ENCODE data around the gene FBXO38.

Gene FBXO38

DNA sequence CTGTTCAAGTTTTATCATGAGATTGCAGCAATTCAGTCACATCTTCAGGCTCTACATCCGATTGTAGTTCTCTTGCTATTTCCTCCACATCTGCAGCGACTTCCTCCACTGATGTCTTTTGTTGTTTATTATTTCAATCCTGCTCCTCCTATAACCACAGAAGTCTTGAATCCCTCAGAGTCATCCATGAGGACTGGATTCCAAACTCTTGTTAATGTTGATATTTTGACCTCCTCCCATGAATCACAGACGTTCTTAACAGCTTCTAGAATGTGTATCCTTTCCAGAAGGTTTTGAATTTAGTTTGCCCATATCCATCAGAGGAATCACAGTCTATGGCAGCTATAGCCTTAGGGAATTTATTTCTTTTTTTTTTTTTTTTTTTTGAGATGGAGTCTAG lies 3.6 kb downstream of the FBXO38 start:
- DNase-seq = no peak

GRCh38 chr5:148388696-148389095 lies 4.9 kb downstream of the FBXO38 start:
- DNase-seq = no peak

GRCh38 chr5:148390914-148391313 lies 7.2 kb downstream of the FBXO38 start:
- no peak for DNase-seq

DNA sequence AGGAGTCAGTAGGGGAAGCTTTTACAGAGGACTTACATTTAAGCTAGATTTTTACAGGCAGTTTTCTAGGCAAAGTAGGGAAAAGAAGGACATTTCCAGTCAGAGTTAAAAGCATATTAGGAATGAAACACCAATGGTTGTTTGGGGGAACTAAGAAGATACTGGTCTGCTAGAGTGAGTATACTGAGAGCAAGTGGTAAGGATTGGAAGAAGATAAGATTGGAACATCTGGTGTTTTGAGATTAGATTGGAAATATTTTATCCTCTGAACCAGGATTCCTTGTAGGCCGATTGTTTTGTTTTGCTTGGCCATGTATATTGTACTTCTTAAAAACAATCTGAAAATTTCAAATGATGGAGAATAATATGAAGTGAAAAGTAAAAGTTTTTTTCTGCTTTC lies 7.7 kb downstream of the FBXO38 start:
- DNase-seq = no peak

GRCh38 chr5:148393390-148393741 lies 9.6 kb downstream of the FBXO38 start:
- DNase-seq = peak; percentile 81 to 86

DNA sequence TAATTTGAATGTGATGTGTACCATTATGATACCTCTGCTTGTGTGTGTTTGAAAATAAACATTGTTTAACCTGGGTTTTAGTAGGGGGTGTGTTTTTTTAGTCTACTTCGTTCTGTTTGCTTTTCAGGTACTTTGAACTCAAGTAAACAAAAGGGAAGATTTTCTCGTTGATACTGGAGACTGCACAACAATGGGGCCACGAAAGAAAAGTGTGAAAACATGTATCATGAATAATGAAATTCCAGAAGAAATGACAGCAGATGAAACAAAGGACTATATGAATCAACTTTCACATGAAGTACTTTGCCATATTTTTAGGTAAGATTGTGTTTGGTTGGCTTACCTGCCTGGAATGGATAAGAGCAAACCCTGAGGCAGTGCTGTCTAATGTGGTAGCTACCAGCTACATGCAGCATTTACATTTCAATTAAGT lies 10.8 kb downstream of the FBXO38 start:
- DNase-seq = no peak

DNA sequence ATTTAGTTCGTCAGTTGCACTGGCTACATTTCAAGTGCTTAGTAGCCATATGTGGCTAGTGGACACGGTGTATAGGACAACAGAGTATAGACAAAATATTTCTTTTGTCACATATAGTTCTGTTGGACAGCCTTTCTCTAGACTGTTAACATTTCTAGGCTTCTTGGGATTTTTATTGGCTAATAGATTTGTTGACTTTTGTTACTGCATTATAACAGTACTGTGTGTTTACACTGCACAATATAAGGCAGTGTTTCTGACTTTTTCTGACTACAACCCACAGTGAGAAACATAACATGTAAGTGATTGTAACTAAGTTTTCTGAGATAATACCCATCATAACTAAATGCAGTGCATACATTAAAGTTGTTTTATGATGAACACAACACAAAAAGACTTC lies 11.3 kb downstream of the FBXO38 start:
- DNase-seq = no peak

DNA sequence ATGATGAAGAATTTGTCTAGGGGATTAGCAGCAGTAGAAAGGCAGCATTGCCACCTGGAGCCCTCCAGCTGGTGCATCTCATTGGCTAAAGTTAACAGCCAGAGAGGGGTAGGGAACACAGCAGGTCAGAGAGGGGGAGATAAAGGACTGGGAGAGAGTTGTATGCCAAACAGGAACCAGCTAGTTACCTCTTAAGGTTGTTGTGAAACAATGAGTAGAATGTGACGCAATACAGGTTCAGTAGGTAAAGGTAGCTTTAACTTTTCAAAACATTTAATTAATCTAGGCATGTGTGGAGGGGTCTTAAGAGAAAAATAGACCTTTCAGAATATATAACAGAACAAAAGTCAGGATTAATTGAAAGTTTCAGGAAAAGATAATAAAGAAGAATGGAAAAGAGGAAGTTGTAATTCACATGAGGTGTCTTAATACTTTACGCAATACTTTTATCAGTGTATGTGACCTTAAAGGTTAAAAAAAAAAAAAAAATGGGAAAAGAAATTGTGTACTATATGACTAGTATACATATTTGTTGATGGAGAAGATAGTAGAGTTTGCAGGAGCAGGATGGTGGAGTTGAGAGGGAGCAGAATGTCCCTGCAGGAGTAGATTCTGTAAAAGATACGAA lies 14.3 kb downstream of the FBXO38 start:
- no peak for DNase-seq

DNA sequence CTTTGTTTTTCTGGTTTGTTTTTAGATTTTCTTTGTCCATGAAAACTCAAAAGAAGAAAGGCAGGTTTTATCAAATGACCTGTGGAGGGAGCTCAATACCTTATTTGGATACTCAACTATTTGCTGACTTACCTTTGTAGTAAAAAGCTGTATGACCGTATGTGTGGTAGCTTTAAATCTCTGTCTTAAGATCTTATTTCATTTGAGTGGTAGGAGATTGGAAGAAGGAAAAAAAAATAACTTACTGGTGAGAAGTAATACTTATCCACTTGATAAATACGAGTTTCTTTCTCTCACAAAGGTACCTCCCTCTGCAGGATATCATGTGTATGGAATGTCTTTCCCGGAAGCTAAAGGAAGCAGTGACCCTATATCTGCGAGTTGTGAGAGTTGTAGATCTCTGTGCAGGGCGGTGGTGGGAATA lies 15.0 kb downstream of the FBXO38 start:
- DNase-seq = no peak

- no peak for DNase-seq
These were observed 17.8 kb downstream of the FBXO38 start for GRCh38 chr5:148401604-148402003.

DNA sequence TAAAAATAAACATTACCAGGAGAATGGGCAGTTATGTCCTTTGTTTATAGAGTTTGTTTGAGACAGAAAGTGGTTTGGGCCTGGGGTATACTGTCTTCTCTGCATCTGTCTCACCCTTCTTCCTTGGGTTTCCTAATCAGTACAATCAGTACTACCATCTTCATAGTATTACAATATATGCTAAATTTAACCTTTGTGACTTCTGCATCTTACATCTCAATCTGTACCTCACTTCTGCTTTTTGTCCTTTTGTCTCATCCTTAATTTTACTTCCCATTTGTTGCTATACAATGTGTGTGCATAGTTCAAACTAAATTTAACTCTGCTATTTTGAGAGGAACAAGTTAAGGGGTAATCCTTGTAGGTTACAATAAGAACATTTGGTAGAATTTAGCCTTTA lies 19.6 kb downstream of the FBXO38 start:
- no peak for DNase-seq

GRCh38 chr5:148406406-148406805 lies 22.6 kb downstream of the FBXO38 start:
- no peak for DNase-seq

GRCh38 chr5:148408092-148408491 lies 24.3 kb downstream of the FBXO38 start:
- no peak for DNase-seq

DNA sequence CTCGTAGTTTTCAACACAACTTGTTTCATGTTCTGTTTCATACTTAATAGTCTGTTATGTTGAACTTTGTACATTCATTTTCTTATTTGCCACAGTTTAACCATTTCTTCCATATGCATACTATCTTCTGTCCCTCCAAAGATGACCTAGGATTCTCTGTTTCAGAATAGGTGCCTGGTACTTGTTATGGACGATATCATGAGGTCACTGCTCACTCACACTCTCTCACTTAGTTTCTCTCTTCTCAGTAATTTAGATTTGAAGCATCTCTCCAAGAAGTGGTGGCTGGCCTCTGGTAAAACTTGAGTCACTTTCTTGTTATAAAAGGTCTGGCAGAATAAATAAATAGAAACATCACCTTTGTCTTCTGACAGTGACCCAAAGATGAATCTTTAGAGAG lies 28.4 kb downstream of the FBXO38 start:
- no peak for DNase-seq

DNA sequence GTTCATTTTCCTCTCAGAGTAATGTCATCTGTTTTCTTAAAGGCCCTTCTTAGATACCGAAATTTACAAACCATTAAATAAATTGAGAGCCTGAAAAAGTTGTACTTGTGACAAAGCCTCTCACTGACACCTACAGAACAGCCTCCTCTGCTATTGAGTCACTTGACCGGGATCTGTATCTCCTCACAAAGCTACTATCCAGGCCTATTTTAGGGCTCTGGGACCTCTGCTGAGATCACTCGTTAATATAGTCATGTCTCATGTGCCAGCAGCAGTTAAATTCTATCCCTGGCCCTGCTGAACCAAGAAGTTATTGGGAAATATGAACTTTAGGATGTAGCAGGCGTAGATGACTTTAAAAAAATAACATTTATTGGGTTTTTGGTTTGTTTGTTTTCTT lies 31.1 kb downstream of the FBXO38 start:
- DNase-seq = no peak

DNA sequence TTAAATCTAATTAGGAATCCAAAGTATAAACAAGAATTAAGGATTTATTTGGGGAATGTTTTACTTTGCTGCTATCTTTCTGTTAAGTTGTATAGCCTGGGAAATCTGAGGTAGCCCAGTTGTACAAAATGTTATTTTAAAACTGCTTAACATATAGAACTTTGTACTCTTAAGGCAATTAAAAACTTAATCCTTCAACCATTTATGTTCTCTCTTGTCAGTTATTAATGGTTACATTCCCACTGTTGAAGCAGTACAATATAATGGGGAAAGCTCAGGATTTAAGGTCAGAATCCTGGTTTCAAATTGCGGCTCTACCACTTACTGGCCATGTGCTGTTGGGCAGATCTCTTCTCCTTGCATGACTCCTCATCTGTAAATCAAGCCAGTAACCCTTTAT lies 32.7 kb downstream of the FBXO38 start:
- no peak for DNase-seq

DNA sequence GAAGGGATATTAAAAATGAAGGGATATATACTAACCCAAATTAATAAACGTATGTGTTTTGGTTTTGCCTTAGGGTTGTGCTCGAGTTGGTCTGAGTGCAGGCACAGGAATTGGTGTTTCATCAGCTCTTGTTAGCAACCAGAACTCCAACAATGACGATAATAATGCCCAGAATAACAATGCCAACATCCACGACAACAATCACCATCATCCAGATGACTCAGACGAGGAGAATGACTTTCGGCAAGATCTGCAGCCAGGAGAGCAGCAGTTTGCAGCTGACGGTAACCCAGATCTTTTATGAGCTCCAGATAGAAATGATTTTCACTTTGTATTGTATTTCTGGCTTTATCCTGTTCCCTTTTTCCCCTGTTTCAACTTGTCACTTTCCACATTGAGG lies 33.2 kb downstream of the FBXO38 start:
- no peak for DNase-seq

- no peak for DNase-seq
These were observed 34.8 kb downstream of the FBXO38 start for GRCh38 chr5:148418511-148418910.

DNA sequence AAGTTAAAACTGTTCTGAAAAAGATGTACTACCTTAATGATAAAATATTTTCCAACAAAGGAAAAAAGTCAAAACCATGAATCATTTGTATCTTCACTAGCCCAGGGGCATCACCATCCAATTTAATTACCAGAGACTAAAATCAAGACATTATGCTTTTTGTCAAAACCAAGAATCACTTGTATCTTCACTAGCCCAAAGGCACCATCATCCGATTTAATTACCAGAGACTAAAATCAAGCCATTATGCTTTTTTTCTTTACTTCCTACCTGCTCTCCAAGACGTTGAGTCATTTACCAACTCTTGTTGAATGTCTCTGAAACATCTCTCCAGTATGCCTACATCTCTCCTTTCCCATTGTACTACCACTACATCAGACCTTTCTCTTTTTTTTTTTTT lies 37.9 kb downstream of the FBXO38 start:
- DNase-seq = no peak

DNA sequence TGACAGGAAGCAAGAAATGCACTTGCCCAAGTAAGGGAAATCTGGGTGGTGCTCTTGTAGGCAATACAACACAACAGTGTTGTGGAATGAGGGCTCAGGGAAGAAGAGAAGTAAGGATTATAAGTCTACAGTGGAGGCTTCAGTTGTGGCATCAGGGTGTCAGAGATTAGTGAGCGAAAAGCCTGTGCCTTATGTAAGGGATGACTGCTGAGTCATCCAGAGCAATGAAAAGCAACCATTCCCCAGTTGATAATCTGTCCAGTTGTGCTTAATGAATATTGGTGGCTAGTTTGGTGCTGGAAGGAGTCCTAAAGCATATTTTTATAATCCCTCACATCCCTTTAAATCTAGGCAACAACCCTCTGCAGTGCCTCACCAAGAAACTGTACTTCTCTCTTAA lies 42.0 kb downstream of the FBXO38 start:
- DNase-seq = no peak

GRCh38 chr5:148426514-148426913 lies 42.8 kb downstream of the FBXO38 start:
- no peak for DNase-seq

- DNase-seq = no peak
These were observed 43.7 kb downstream of the FBXO38 start for GRCh38 chr5:148427370-148428042.

DNA sequence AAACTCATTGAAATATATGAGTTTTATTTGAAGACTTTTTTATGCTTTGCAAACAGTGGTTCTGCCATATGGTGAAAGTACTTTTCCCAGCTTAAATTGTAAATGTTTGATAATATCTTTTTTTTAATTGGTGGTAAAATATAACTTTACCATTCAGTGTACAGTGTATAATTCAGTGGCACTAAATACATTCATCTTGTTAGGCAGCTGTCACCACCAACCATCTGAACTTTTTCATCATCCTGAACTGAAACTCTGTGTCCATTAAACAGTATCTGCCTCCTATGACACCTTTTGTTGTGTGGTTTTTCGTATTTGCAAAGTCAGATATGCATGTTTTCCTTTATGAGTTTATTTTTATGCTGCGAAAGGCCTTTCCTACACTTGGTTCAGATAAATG lies 45.1 kb downstream of the FBXO38 start:
- no peak for DNase-seq

DNA sequence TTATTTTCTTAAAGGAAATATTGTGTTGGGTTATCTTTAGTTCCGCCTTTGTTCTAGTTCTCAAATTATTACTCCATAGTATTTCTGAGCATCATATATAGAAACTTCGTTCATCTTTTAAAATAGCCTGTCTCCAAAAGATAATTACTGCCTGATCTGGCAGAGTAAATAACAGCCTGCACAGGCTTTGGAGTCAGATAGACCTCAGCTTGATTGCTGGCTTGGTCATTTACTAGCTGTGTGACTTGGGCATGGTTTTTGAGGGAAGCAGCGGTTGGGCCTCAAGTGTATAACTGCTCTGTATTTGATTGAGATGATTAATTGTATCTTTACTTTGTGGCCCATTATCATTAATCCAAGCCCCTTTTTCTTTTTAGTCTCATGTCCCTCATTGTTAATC lies 50.1 kb downstream of the FBXO38 start:
- no peak for DNase-seq

GRCh38 chr5:148436029-148436428 lies 52.3 kb downstream of the FBXO38 start:
- no peak for DNase-seq
